Measurements from ENCODE around the gene PRKCZ.

PRKCZ gene

GRCh38 chr1:2193514-2194281 lies 143.5 kb downstream of the PRKCZ start:
- H3K4me1 ChIP-seq (ENCODE audit: control insufficient read depth, insufficient read depth, low read length), result peaks cover 5% of the 10 kb centered on the region; the same call in 1 of the 2 replicates
- no peaks in the 10 kb centered on the region; the same call in 1 of the 2 replicates for H3K36me3 ChIP-seq (ENCODE audit: control insufficient read depth, insufficient read depth, low read length)
- no CpG with 5 or more reads among the region's 44 CpGs for WGBS (ENCODE audit: insufficient coverage, insufficient read length)
- H3K9me3 ChIP-seq (ENCODE audit: control insufficient read depth, insufficient read depth, low read length), result no peaks in the 10 kb centered on the region
- DNase-seq (ENCODE audit: low read depth, low spot score), result no peak
- no peaks in the 10 kb centered on the region for H3K27me3 ChIP-seq (ENCODE audit: control insufficient read depth, insufficient read depth, low read length)
- peak overlapping the region; percentile 14; the same call in 1 of the 2 replicates for H3K4me3 ChIP-seq (ENCODE audit: low read length)
- no peak overlapping the region for H3K27ac ChIP-seq (ENCODE audit: low read length)

DNA sequence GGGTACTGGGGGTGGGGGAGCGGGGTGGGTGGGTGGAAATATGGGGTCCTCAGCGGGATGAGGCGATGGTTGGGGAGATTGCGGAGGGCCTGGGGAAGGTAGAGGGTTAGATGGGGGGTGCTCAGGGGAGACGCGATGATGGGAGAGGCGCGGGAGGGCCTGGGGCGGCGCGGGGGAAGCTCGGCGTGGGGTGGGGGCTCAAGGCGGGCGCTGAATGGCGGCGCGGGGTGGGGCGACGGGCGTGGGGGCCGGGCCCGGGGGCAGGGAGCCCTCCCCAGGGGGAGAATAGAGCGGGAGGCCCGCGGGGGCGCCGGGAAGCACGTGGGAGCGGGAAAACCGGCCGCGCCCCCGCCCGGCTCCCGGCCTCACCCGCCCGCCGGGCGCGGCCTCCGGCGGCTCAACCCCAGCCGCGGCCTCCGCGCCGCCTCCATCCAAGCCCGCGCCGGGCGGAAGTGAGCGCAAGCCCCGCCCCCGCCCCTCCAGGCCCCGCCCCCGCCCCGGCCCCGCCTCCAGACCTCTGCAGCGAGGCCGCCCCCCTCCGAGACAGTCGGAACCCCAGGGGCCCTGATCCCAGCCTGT lies 144.2 kb downstream of the PRKCZ start, which contains the start of gene FAAP20:
Gene FAAP20 (minus strand): TSS at position 454 of the 579 bp plus-strand sequence. CDS start 23 bp downstream, at position 431.
- Histone ChIP-seq H3K4me1 (ENCODE audit: control insufficient read depth, insufficient read depth, low read length) (peaks cover 9% of the 10 kb centered on the region; the same call in 1 of the 2 replicates), H3K27ac (ENCODE audit: low read length) (no peak within 1 kb of the TSS), H3K9me3 (ENCODE audit: control insufficient read depth, insufficient read depth, low read length) (no peaks in the 10 kb centered on the region), H3K27me3 (ENCODE audit: control insufficient read depth, insufficient read depth, low read length) (no peaks in the 10 kb centered on the region), H3K4me3 (ENCODE audit: low read length) (peak within 1 kb of the TSS; percentile 56; the same call in 1 of the 2 replicates), H3K36me3 (ENCODE audit: control insufficient read depth, insufficient read depth, low read length) (no peaks in the 10 kb centered on the region; the same call in 1 of the 2 replicates)
- WGBS (ENCODE audit: insufficient coverage, insufficient read length), result no CpG with 5 or more reads among the region's 63 CpGs
- no peak for DNase-seq (ENCODE audit: low read depth, low spot score)

DNA sequence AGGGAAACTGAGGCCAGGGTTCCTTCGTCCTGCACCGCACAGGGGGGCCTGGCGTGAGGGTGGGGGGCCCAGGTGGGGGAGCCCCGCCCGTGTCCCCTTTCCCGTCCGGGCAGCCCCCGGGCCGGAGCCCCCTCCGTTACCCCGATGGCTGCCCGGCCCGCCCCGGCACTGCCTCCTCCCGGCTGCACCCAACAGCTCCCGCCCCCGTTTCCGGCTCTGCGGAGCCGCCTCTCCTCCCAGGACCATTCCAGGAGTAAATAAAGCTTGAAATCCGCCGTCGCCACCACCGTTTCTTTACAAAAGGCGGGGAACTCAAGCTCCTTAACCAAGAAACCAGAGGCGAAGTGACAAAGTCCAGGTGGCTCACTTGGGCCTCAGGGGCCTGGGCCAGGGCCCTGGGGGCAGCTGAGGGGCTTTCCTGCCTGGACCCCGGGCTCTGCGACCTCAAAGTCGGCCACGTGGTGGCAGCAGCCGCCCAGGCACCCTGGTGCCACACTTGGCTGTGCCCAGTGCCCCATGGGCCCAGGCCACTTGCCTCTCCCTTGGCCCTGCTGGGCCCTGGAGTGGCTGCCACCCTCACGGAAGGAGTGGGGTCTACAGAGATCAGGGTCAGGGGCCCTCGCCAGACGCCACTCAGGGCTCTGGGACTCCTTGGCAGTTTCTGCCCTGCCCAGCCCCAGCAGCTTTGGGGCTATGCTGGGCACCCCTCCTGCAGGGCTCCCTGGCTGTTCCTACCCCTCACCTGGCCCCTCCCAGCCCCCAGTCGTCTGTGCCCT lies 144.9 kb downstream of the PRKCZ start:
- DNase-seq (ENCODE audit: low read depth, low spot score), result no peak
- Histone ChIP-seq H3K27me3 (ENCODE audit: control insufficient read depth, insufficient read depth, low read length) (no peaks in the 10 kb centered on the region), H3K9me3 (ENCODE audit: control insufficient read depth, insufficient read depth, low read length) (no peaks in the 10 kb centered on the region), H3K4me1 (ENCODE audit: control insufficient read depth, insufficient read depth, low read length) (peaks cover 9% of the 10 kb centered on the region; the same call in 1 of the 2 replicates), H3K27ac (ENCODE audit: low read length) (no peak overlapping the region), H3K4me3 (ENCODE audit: low read length) (peak overlapping the region; percentile 56; the same call in 1 of the 2 replicates), H3K36me3 (ENCODE audit: control insufficient read depth, insufficient read depth, low read length) (no peaks in the 10 kb centered on the region; the same call in 1 of the 2 replicates)
- no CpG with 5 or more reads among the region's 35 CpGs for WGBS (ENCODE audit: insufficient coverage, insufficient read length)

DNA sequence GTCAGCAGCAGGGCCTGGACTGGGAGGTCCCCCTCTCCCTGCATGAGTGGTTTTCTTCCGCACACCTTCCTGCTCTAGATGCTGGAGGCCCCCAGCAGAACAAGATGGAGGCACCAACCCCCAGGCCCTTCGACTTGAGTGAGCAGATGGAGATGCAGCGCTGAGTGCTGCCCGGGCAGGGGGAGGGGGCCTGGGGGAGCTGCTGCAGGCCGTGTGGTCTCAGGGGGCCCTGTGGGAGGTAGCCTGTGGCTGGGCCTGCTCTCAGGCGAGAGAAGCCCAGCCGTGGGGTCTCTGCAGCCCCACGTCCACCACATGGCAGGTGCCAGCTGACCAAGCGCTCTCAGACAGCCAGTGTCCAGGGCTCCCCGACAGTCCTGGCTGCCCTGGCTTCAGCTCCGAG lies 145.6 kb downstream of the PRKCZ start:
- Histone ChIP-seq H3K36me3 (ENCODE audit: control insufficient read depth, insufficient read depth, low read length) (no peaks in the 10 kb centered on the region; the same call in 1 of the 2 replicates), H3K27me3 (ENCODE audit: control insufficient read depth, insufficient read depth, low read length) (no peaks in the 10 kb centered on the region), H3K4me1 (ENCODE audit: control insufficient read depth, insufficient read depth, low read length) (peaks cover 7% of the 10 kb centered on the region; the same call in 1 of the 2 replicates), H3K27ac (ENCODE audit: low read length) (no peak overlapping the region), H3K4me3 (ENCODE audit: low read length) (no peak overlapping the region), H3K9me3 (ENCODE audit: control insufficient read depth, insufficient read depth, low read length) (no peaks in the 10 kb centered on the region)
- DNase-seq (ENCODE audit: low read depth, low spot score), result no peak
- WGBS (ENCODE audit: insufficient coverage, insufficient read length), result no CpG with 5 or more reads among the region's 11 CpGs

GRCh38 chr1:2196901-2197638 lies 146.9 kb downstream of the PRKCZ start:
- no peaks in the 10 kb centered on the region; the same call in 1 of the 2 replicates for H3K36me3 ChIP-seq (ENCODE audit: control insufficient read depth, insufficient read depth, low read length)
- H3K4me3 ChIP-seq (ENCODE audit: low read length), result no peak overlapping the region
- peaks cover 7% of the 10 kb centered on the region; the same call in 1 of the 2 replicates for H3K4me1 ChIP-seq (ENCODE audit: control insufficient read depth, insufficient read depth, low read length)
- H3K9me3 ChIP-seq (ENCODE audit: control insufficient read depth, insufficient read depth, low read length), result no peaks in the 10 kb centered on the region
- H3K27ac ChIP-seq (ENCODE audit: low read length), result no peak overlapping the region
- no peaks in the 10 kb centered on the region for H3K27me3 ChIP-seq (ENCODE audit: control insufficient read depth, insufficient read depth, low read length)
- DNase-seq (ENCODE audit: low read depth, low spot score), result no peak
- WGBS (ENCODE audit: insufficient coverage, insufficient read length), result no CpG with 5 or more reads among the region's 17 CpGs

DNA sequence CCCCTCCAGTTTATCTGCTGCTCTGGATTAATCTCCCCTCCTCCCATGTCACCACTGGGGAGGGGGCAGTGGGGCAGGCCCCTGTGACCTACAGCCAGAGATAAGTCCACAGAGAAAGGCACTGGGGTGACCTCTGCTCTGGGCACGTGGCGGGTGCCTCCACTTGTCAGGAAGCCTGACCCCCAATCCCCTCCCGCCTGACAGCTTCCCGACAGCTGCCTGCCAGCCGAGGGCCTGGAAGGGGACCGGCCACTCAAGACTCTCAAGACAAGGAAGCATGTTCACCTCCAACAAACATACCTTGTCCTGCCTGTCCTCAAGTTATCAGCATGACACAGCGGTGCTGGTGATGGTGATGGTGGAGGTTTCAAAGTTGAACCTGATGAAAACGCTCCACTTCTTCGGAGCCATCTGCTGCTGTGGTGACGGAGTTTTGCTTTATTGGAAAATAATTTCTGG lies 147.5 kb downstream of the PRKCZ start:
- H3K27me3 ChIP-seq (ENCODE audit: control insufficient read depth, insufficient read depth, low read length), result no peaks in the 10 kb centered on the region
- H3K4me1 ChIP-seq (ENCODE audit: control insufficient read depth, insufficient read depth, low read length), result peaks cover 7% of the 10 kb centered on the region; the same call in 1 of the 2 replicates
- no peaks in the 10 kb centered on the region; the same call in 1 of the 2 replicates for H3K36me3 ChIP-seq (ENCODE audit: control insufficient read depth, insufficient read depth, low read length)
- no CpG with 5 or more reads among the region's 10 CpGs for WGBS (ENCODE audit: insufficient coverage, insufficient read length)
- DNase-seq (ENCODE audit: low read depth, low spot score), result no peak
- H3K4me3 ChIP-seq (ENCODE audit: low read length), result no peak overlapping the region
- no peak overlapping the region for H3K27ac ChIP-seq (ENCODE audit: low read length)
- no peaks in the 10 kb centered on the region for H3K9me3 ChIP-seq (ENCODE audit: control insufficient read depth, insufficient read depth, low read length)

DNA sequence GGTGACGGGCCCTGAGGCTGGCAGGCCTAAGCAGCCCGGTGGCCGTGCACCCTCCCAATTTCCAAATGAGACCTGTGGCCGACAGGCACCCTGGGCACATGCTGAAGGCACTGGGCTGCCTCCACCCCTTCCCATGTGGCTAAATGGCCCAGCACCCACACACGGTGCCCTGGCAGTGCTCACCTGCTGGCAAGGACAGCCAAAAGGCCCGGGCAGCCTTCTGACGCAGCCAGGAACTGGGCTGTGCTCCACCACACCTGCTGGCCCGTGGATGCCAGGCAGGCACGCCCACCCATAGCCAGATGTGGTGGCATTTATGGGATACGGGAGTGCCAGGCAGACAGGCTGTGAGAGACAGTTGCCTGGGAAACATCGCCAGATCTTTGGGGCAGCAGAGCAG lies 148.4 kb downstream of the PRKCZ start:
- Histone ChIP-seq H3K4me3 (ENCODE audit: low read length) (no peak overlapping the region), H3K9me3 (ENCODE audit: control insufficient read depth, insufficient read depth, low read length) (no peaks in the 10 kb centered on the region), H3K27ac (ENCODE audit: low read length) (no peak overlapping the region), H3K36me3 (ENCODE audit: control insufficient read depth, insufficient read depth, low read length) (no peaks in the 10 kb centered on the region), H3K4me1 (ENCODE audit: control insufficient read depth, insufficient read depth, low read length) (peaks cover 7% of the 10 kb centered on the region; the same call in 1 of the 2 replicates), H3K27me3 (ENCODE audit: control insufficient read depth, insufficient read depth, low read length) (no peaks in the 10 kb centered on the region)
- DNase-seq (ENCODE audit: low read depth, low spot score), result no peak
- no CpG with 5 or more reads among the region's 11 CpGs for WGBS (ENCODE audit: insufficient coverage, insufficient read length)

GRCh38 chr1:2199042-2199810 lies 149.0 kb downstream of the PRKCZ start:
- DNase-seq (ENCODE audit: low read depth, low spot score), result no peak
- no peaks in the 10 kb centered on the region for H3K27me3 ChIP-seq (ENCODE audit: control insufficient read depth, insufficient read depth, low read length)
- WGBS (ENCODE audit: insufficient coverage, insufficient read length), result no CpG with 5 or more reads among the region's 24 CpGs
- H3K36me3 ChIP-seq (ENCODE audit: control insufficient read depth, insufficient read depth, low read length), result no peaks in the 10 kb centered on the region
- H3K4me1 ChIP-seq (ENCODE audit: control insufficient read depth, insufficient read depth, low read length), result peaks cover 6% of the 10 kb centered on the region; the same call in 1 of the 2 replicates
- peak overlapping the region; percentile 11; the same call in 1 of the 2 replicates for H3K4me3 ChIP-seq (ENCODE audit: low read length)
- H3K9me3 ChIP-seq (ENCODE audit: control insufficient read depth, insufficient read depth, low read length), result no peaks in the 10 kb centered on the region
- H3K27ac ChIP-seq (ENCODE audit: low read length), result no peak overlapping the region

- Histone ChIP-seq H3K9me3 (ENCODE audit: control insufficient read depth, insufficient read depth, low read length) (no peaks in the 10 kb centered on the region), H3K27me3 (ENCODE audit: control insufficient read depth, insufficient read depth, low read length) (no peaks in the 10 kb centered on the region), H3K4me3 (ENCODE audit: low read length) (no peak overlapping the region), H3K36me3 (ENCODE audit: control insufficient read depth, insufficient read depth, low read length) (no peaks in the 10 kb centered on the region), H3K27ac (ENCODE audit: low read length) (no peak overlapping the region), H3K4me1 (ENCODE audit: control insufficient read depth, insufficient read depth, low read length) (peaks cover 5% of the 10 kb centered on the region; the same call in 1 of the 2 replicates)
- no CpG with 5 or more reads among the region's 21 CpGs for WGBS (ENCODE audit: insufficient coverage, insufficient read length)
- no peak for DNase-seq (ENCODE audit: low read depth, low spot score)
Measured at GRCh38 chr1:2200308-2200943, 150.2 kb downstream of the PRKCZ start.
